K562 (cell line): ENCODE results near the gene CAPN2. TPM values are rescaled to one million over a fixed set of nuclear protein-coding genes. Genes with fewer than 3 reads are reported as not detected.

Experiments used
- ARHGAP35 ChIP-seq: fragments of 450-650 bp; IDR thresholded peaks from 2 replicates; pipeline ENCODE4 v1.6.1; 2018; ENCODE audit not compliant: partially characterized antibody
- ARNT ChIP-seq, 2 experiments: fragments of 450-650 bp; IDR thresholded peaks; 2 replicates each; pipeline ENCODE4 v1.6.1; 2016; ENCODE audit warnings: mild to moderate bottlenecking in 1 of 2
- ATF1 ChIP-seq, 2 experiments: fragments of 450-650 bp in 1 of 2; IDR thresholded peaks; 2 replicates each; pipeline ENCODE4 v1.6.1; 2016; ENCODE audit warnings: missing compliant biosample characterization in 1 of 2, missing genetic modification characterization in 1 of 2
- BMI1 ChIP-seq: fragments of 150-350 bp; IDR thresholded peaks from 2 replicates; pipeline ENCODE4 v1.6.1; 2014; ENCODE audit warnings: low read length
- CC2D1A ChIP-seq: fragments of 450-650 bp; IDR thresholded peaks from 2 replicates; pipeline ENCODE4 v1.6.1; 2017; ENCODE audit warnings: mild to moderate bottlenecking
- CEBPG ChIP-seq, 3 experiments: fragments of 200-800 bp in 1 of 3; sonication (Bioruptor generic) in 1 of 3; sonication (generic) in 1 of 3; formaldehyde crosslinking in 1 of 3; IDR thresholded peaks in 2 of 3; conservative IDR thresholded peaks in 1 of 3; 2 replicates each; pipeline versions ENCODE4 v1.6.1 to v1.8.0; 2016 to 2022; ENCODE audit warnings: missing compliant biosample characterization in 2 of 3, missing genetic modification characterization in 2 of 3, mild to moderate bottlenecking in 1 of 3, missing genetic modification reagents in 1 of 3
- CREB3 ChIP-seq: fragments of 450-650 bp; conservative IDR thresholded peaks from 2 replicates; pipeline ENCODE4 v1.6.1; 2016; ENCODE audit warnings: missing genetic modification characterization, low read depth, mild to moderate bottlenecking, missing compliant biosample characterization, moderate library complexity
- EP400 ChIP-seq: fragments of 450-650 bp; IDR thresholded peaks from 2 replicates; pipeline ENCODE4 v1.6.1; 2017; ENCODE audit warnings: antibody characterized with exemption, mild to moderate bottlenecking, moderate library complexity
- ESRRB ChIP-seq: fragments of 250-450 bp; sonication (Bioruptor Pico); IDR thresholded peaks from 2 replicates; pipeline ENCODE4 v1.5.0; 2020; ENCODE audit warnings: mild to moderate bottlenecking, moderate library complexity, borderline replicate concordance
- FOXO4 ChIP-seq: fragments of 450-650 bp; formaldehyde crosslinking; IDR thresholded peaks from 2 replicates; pipeline ENCODE4 v1.4.0; 2020; ENCODE audit warnings: mild to moderate bottlenecking, moderate library complexity
- FOXP1 ChIP-seq: sonication (generic); formaldehyde crosslinking; IDR thresholded peaks from 2 replicates; pipeline ENCODE4 v1.8.0; 2022; ENCODE audit warnings: mild to moderate bottlenecking, missing genetic modification reagents
- HMGXB4 ChIP-seq: sonication (generic); formaldehyde crosslinking; IDR thresholded peaks from 2 replicates; pipeline ENCODE4 v1.8.1; 2023; ENCODE audit warnings: mild to moderate bottlenecking, missing genetic modification reagents
- LCOR ChIP-seq: sonication (generic); formaldehyde crosslinking; IDR thresholded peaks from 2 replicates; pipeline ENCODE4 v1.8.0; 2022; ENCODE audit warnings: mild to moderate bottlenecking, missing genetic modification reagents
- MAFG ChIP-seq: fragments of 450-650 bp; conservative IDR thresholded peaks from 2 replicates; pipeline ENCODE4 v1.6.1; 2016; ENCODE audit warnings: missing genetic modification characterization, missing compliant biosample characterization
- MCM3 ChIP-seq: fragments of 450-650 bp; IDR thresholded peaks from 2 replicates; pipeline ENCODE4 v1.6.1; 2016
- PML ChIP-seq: IDR thresholded peaks from 2 replicates; pipeline ENCODE4 v1.6.1; 2012; ENCODE audit warnings: low read length, inconsistent platforms
- POU5F1 ChIP-seq: fragments of 150-350 bp; IDR thresholded peaks from 2 replicates; pipeline ENCODE4 v1.6.1; 2014; ENCODE audit warnings: borderline replicate concordance, low read length, low read depth, mild to moderate bottlenecking; ENCODE audit not compliant: partially characterized antibody
- SIX5 ChIP-seq, 2 experiments: IDR thresholded peaks; 2 replicates each; pipeline ENCODE4 v1.6.1; 2011; ENCODE audit warnings: low read length in 2 of 2, borderline replicate concordance in 1 of 2, low read depth in 1 of 2, mild to moderate bottlenecking in 1 of 2, moderate library complexity in 1 of 2; ENCODE audit not compliant: insufficient read depth in 1 of 2
- THAP7 ChIP-seq: fragments of 250-450 bp; sonication (Bioruptor Pico); IDR thresholded peaks from 2 replicates; pipeline ENCODE4 v1.5.0; 2021
- U2AF1 ChIP-seq: fragments of 200-400 bp; formaldehyde crosslinking; optimal IDR thresholded peaks from 2 replicates; pipeline ENCODE3; 2017; ENCODE audit warnings: mild to moderate bottlenecking, low read depth, low read length, moderate library complexity
- XRCC3 ChIP-seq: fragments of 450-650 bp; IDR thresholded peaks from 2 replicates; pipeline ENCODE4 v1.6.1; 2017; ENCODE audit warnings: mild to moderate bottlenecking, moderate library complexity
- ZNF124 ChIP-seq: sonication (generic); formaldehyde crosslinking; IDR thresholded peaks from 2 replicates; pipeline ENCODE4 v1.8.1; 2022; ENCODE audit warnings: missing genetic modification reagents
- ZNF23 ChIP-seq: fragments of 250-450 bp; sonication (Bioruptor Pico); IDR thresholded peaks from 2 replicates; pipeline ENCODE4 v1.4.0; 2020; ENCODE audit warnings: mild to moderate bottlenecking
- ZNF589 ChIP-seq: fragments of 200-800 bp; sonication (Bioruptor generic); IDR thresholded peaks from 2 replicates; pipeline ENCODE4 v1.6.1; 2016; ENCODE audit warnings: low read depth, missing genetic modification characterization, missing compliant biosample characterization
- ZNF766 ChIP-seq: fragments of 200-800 bp; sonication (Bioruptor generic); conservative IDR thresholded peaks from 2 replicates; pipeline ENCODE4 v1.6.1; 2016; ENCODE audit warnings: missing genetic modification characterization, missing compliant biosample characterization
- polyA plus RNA-seq, 8 experiments: library from polyadenylated mRNA; depleted of rRNA in 4 of 8; stranded (reverse) in 5 of 8; unstranded in 3 of 8; fragments of >200 nt; fragmentation: Nextera tagmentation in 2 of 8; fragmentation: Illumina TruSeq in 1 of 8; extraction: Ambion mirVana in 2 of 8; extraction: Trizol in 1 of 8; gene quantifications; 2 replicates each; pipeline versions ENCODE4 v1.2.1 to v1.2.3, GENCODE V29; 2011 to 2014; ENCODE audit warnings: inconsistent platforms in 1 of 8, missing spikeins in 1 of 8
- total RNA-seq, 7 experiments: library from RNA; depleted of rRNA in 6 of 7; stranded (reverse); fragments of >200 nt in 6 of 7; fragmentation: Illumina TruSeq in 2 of 7; extraction: Trizol in 2 of 7; gene quantifications; 2 replicates each; pipeline versions ENCODE4 v1.2.1 to v1.2.3, GENCODE V29; 2011 to 2021; ENCODE audit warnings: low replicate concordance in 1 of 7

The CAPN2 gene
- total and polyA plus RNA-seq, 9 of the 15 experiments (the other 6 are each of a cell fraction or from before 2014, with no cell fraction given): 24.6 to 157 (median 101) TPM

- TF ChIP-seq CREB3 (tag) (peak; percentile 97), ZNF124 (CRISPR knock-in tag) (no peak), U2AF1 (no peak), FOXP1 (CRISPR knock-in tag) (no peak), MCM3 (no peak), SIX5 (IDR thresholded peaks at IDR 0.05; ENCODE audit: borderline replicate concordance in 1 of 2, insufficient read depth in 1 of 2, low read depth in 1 of 2, low read length in 2 of 2) (no peak), HMGXB4 (CRISPR knock-in tag) (no peak), ZNF23 (CRISPR knock-in tag) (0 out of 2 replicates have a peak, but pooled peaks have one; percentile 65), ZNF589 (no peak), PML (no peak), XRCC3 (no peak), POU5F1 (no peak), FOXO4 (peak; percentile 19; the same call in 1 of the 2 replicates), MAFG (tag) (no peak), LCOR (CRISPR knock-in tag) (no peak), EP400 (no peak), ESRRB (CRISPR knock-in tag) (no peak), THAP7 (no peak), ZNF766 (CRISPR knock-in tag) (no peak), ARNT (IDR thresholded peaks at IDR 0.05) (no peak), BMI1 (no peak), ARHGAP35 (no peak), CC2D1A (no peak), CEBPG (CRISPR knock-in tag; IDR thresholded peaks at IDR 0.05) (no peak), CEBPG (tag; conservative IDR thresholded peaks at IDR 0.05 in 1 of 2, IDR thresholded peaks at IDR 0.05 in 1 of 2) (no peak), ATF1 (CRISPR knock-in tag; IDR thresholded peaks at IDR 0.05) (no peak), ATF1 (tag; IDR thresholded peaks at IDR 0.05) (no peak)
Measured at GRCh38 chr1:223784541-223784940, 72.2 kb downstream of the CAPN2 start (continued).
